ENCODE results near the gene FAM174B. TPM values are rescaled to one million over a fixed set of nuclear protein-coding genes. Genes with fewer than 3 reads are reported as not detected.
A peak's percentile ranks its signal among the peaks of the same experiment; 100 is the strongest.

FAM174B gene
- total and polyA plus RNA-seq, 2 donors, result 8.7 to 8.8 TPM

DNA sequence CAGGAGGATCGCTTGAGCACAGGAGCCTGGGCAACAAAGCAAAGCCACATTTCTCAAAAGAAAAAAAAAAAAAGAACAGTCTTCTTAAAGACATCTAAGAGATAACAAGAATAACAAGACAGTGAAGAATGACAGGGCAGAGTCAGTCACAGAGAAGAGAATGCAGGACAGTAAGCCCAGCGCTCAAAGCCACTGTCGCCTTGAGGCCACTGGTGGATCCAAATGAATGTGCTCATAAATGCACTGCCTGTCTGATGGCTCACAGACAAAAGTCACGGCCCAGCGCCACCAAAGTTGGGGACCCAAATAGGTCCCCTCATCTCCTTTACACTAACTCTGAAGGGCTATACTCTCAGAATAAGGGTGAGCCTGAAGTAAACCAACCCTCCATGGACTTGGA is 52.3 kb downstream of the FAM174B start:
- no peaks in the 10 kb centered on the region for H3K27me3 ChIP-seq (ENCODE audit: control insufficient read depth in 2 of 2, insufficient read depth in 1 of 2, low read length in 1 of 2)
- DNase-seq (ENCODE audit: low read depth in 6 of 9, low spot score in 9 of 9), result no peak
- no peak overlapping the region for H3K4me3 ChIP-seq (ENCODE audit: low read length in 2 of 2)
- H3K27ac ChIP-seq (ENCODE audit: low read depth in 1 of 2, low read length in 1 of 2), result no peak overlapping the region
- WGBS, result 96% methylated on average over 5 of the region's 5 CpGs
- no peaks in the 10 kb centered on the region for H3K4me1 ChIP-seq (ENCODE audit: control insufficient read depth in 2 of 2, insufficient read depth in 2 of 2, low read length in 2 of 2)
- no peaks in the 10 kb centered on the region for H3K36me3 ChIP-seq (ENCODE audit: control insufficient read depth in 2 of 2, insufficient read depth in 2 of 2, low read length in 1 of 2)
- H3K9me3 ChIP-seq (ENCODE audit: control insufficient read depth in 2 of 2, insufficient read depth in 1 of 2, low read length in 1 of 2), result no peaks in the 10 kb centered on the region

- H3K9me3 ChIP-seq (ENCODE audit: control insufficient read depth in 2 of 2, insufficient read depth in 1 of 2, low read length in 1 of 2), result no peaks in the 10 kb centered on the region
- no peak overlapping the region for H3K4me3 ChIP-seq (ENCODE audit: low read length in 2 of 2)
- no peaks in the 10 kb centered on the region for H3K27me3 ChIP-seq (ENCODE audit: control insufficient read depth in 2 of 2, insufficient read depth in 1 of 2, low read length in 1 of 2)
- H3K4me1 ChIP-seq (ENCODE audit: control insufficient read depth in 2 of 2, insufficient read depth in 2 of 2, low read length in 2 of 2), result no peaks in the 10 kb centered on the region
- WGBS, result 93% methylated on average over 2 of the region's 2 CpGs
- no peak overlapping the region for H3K27ac ChIP-seq (ENCODE audit: low read depth in 1 of 2, low read length in 1 of 2)
- DNase-seq (ENCODE audit: low read depth in 6 of 9, low spot score in 9 of 9), result no peak
- H3K36me3 ChIP-seq (ENCODE audit: control insufficient read depth in 2 of 2, insufficient read depth in 2 of 2, low read length in 1 of 2), result no peaks in the 10 kb centered on the region
Measured at GRCh38 chr15:92602267-92602593, 53.3 kb downstream of the FAM174B start.

GRCh38 chr15:92601592-92602266 is 53.8 kb downstream of the FAM174B start:
- no peak overlapping the region for H3K27ac ChIP-seq (ENCODE audit: low read depth in 1 of 2, low read length in 1 of 2)
- no peaks in the 10 kb centered on the region for H3K9me3 ChIP-seq (ENCODE audit: control insufficient read depth in 2 of 2, insufficient read depth in 1 of 2, low read length in 1 of 2)
- H3K36me3 ChIP-seq (ENCODE audit: control insufficient read depth in 2 of 2, insufficient read depth in 2 of 2, low read length in 1 of 2), result no peaks in the 10 kb centered on the region
- DNase-seq (ENCODE audit: low read depth in 6 of 9, low spot score in 9 of 9), result no peak
- H3K4me3 ChIP-seq (ENCODE audit: low read length in 2 of 2), result no peak overlapping the region
- WGBS, result 93% methylated on average over 3 of the region's 3 CpGs
- H3K4me1 ChIP-seq (ENCODE audit: control insufficient read depth in 2 of 2, insufficient read depth in 2 of 2, low read length in 2 of 2), result no peaks in the 10 kb centered on the region
- H3K27me3 ChIP-seq (ENCODE audit: control insufficient read depth in 2 of 2, insufficient read depth in 1 of 2, low read length in 1 of 2), result no peaks in the 10 kb centered on the region

DNA sequence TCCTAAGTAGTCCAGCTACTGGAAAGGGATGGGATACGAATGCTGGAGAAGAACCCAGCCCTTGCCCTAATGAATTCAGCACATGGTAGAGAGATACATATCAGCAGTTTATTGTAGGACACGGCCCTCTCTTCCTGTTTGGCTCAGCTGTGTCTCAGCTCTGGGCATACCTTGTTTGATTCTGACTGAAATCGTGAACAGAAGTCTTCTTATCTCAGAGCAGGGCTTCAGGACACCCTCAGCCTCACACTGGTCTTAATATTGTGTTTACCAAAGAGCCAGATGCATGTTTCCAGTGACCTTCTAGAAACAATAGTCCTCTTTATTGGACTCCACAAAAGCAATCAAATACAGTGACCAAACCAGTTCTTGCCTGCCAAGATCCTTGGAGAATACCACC is 54.7 kb downstream of the FAM174B start:
- H3K4me3 ChIP-seq (ENCODE audit: low read length in 2 of 2), result no peak overlapping the region
- H3K27ac ChIP-seq (ENCODE audit: low read depth in 1 of 2, low read length in 1 of 2), result no peak overlapping the region
- no peaks in the 10 kb centered on the region for H3K9me3 ChIP-seq (ENCODE audit: control insufficient read depth in 2 of 2, insufficient read depth in 1 of 2, low read length in 1 of 2)
- no peaks in the 10 kb centered on the region for H3K4me1 ChIP-seq (ENCODE audit: control insufficient read depth in 2 of 2, insufficient read depth in 2 of 2, low read length in 2 of 2)
- H3K36me3 ChIP-seq (ENCODE audit: control insufficient read depth in 2 of 2, insufficient read depth in 2 of 2, low read length in 1 of 2), result no peaks in the 10 kb centered on the region
- 70% methylated on average over 3 of the region's 3 CpGs for WGBS
- no peaks in the 10 kb centered on the region for H3K27me3 ChIP-seq (ENCODE audit: control insufficient read depth in 2 of 2, insufficient read depth in 1 of 2, low read length in 1 of 2)
- peak in 1 of 9 donors; percentile 65 for DNase-seq (ENCODE audit: low read depth in 6 of 9, low spot score in 9 of 9)

DNA sequence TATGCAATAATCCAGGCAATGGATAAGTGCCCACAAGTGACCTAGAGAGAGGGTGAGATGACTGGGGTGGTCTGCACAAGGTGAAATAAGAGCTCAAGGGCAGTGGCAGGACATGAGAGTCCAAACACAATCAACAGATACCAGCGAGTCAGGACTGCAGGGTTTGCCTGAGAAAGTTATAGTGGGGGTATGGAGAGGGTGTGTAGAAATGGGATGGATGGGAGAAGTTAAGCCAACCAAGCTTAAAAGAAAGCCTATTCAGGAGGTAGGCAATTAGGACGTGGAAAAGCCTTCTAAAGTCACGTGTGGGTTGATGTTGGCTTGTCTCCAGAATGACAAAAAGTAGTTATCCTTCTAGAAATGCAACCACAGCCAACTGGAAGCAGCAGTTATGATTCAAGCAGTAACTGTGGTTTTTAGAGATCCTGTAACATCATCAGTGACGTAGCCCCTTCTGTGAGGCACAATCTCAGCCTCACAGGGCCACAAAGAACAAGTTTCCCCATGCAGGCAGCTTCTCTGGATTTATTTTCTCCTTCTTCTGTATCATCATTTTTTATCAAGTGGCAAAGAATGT is 56.1 kb downstream of the FAM174B start:
- H3K4me3 ChIP-seq (ENCODE audit: low read length in 2 of 2), result no peak overlapping the region
- WGBS, result 26% methylated on average over 4 of the region's 4 CpGs
- no peak overlapping the region for H3K27ac ChIP-seq (ENCODE audit: low read depth in 1 of 2, low read length in 1 of 2)
- H3K4me1 ChIP-seq (ENCODE audit: control insufficient read depth in 2 of 2, insufficient read depth in 2 of 2, low read length in 2 of 2), result no peaks in the 10 kb centered on the region
- no peaks in the 10 kb centered on the region for H3K27me3 ChIP-seq (ENCODE audit: control insufficient read depth in 2 of 2, insufficient read depth in 1 of 2, low read length in 1 of 2)
- DNase-seq (ENCODE audit: low read depth in 6 of 9, low spot score in 9 of 9), result peak in 1 of 9 donors; percentile 33
- H3K36me3 ChIP-seq (ENCODE audit: control insufficient read depth in 2 of 2, insufficient read depth in 2 of 2, low read length in 1 of 2), result no peaks in the 10 kb centered on the region
- H3K9me3 ChIP-seq (ENCODE audit: control insufficient read depth in 2 of 2, insufficient read depth in 1 of 2, low read length in 1 of 2), result no peaks in the 10 kb centered on the region

- Histone ChIP-seq H3K4me3 (ENCODE audit: low read length in 2 of 2) (no peak overlapping the region), H3K27me3 (ENCODE audit: control insufficient read depth in 2 of 2, insufficient read depth in 1 of 2, low read length in 1 of 2) (no peaks in the 10 kb centered on the region), H3K9me3 (ENCODE audit: control insufficient read depth in 2 of 2, insufficient read depth in 1 of 2, low read length in 1 of 2) (no peaks in the 10 kb centered on the region), H3K36me3 (ENCODE audit: control insufficient read depth in 2 of 2, insufficient read depth in 2 of 2, low read length in 1 of 2) (no peaks in the 10 kb centered on the region), H3K27ac (ENCODE audit: low read depth in 1 of 2, low read length in 1 of 2) (no peak overlapping the region), H3K4me1 (ENCODE audit: control insufficient read depth in 2 of 2, insufficient read depth in 2 of 2, low read length in 2 of 2) (no peaks in the 10 kb centered on the region)
- DNase-seq (ENCODE audit: low read depth in 6 of 9, low spot score in 9 of 9), result no peak
- WGBS, result 94% methylated on average over 6 of the region's 6 CpGs
Measured at GRCh38 chr15:92597548-92597947, 58.0 kb downstream of the FAM174B start.

- no peak for DNase-seq (ENCODE audit: low read depth in 6 of 9, low spot score in 9 of 9)
- Histone ChIP-seq H3K36me3 (ENCODE audit: control insufficient read depth in 2 of 2, insufficient read depth in 2 of 2, low read length in 1 of 2) (no peaks in the 10 kb centered on the region), H3K4me3 (ENCODE audit: low read length in 2 of 2) (no peak overlapping the region), H3K27ac (ENCODE audit: low read depth in 1 of 2, low read length in 1 of 2) (no peak overlapping the region), H3K27me3 (ENCODE audit: control insufficient read depth in 2 of 2, insufficient read depth in 1 of 2, low read length in 1 of 2) (no peaks in the 10 kb centered on the region), H3K4me1 (ENCODE audit: control insufficient read depth in 2 of 2, insufficient read depth in 2 of 2, low read length in 2 of 2) (no peaks in the 10 kb centered on the region), H3K9me3 (ENCODE audit: control insufficient read depth in 2 of 2, insufficient read depth in 1 of 2, low read length in 1 of 2) (no peaks in the 10 kb centered on the region)
- WGBS, result 92% methylated on average over 5 of the region's 5 CpGs
Measured at GRCh38 chr15:92596623-92597022, 59.0 kb downstream of the FAM174B start.

- no peak overlapping the region for H3K27ac ChIP-seq (ENCODE audit: low read depth in 1 of 2, low read length in 1 of 2)
- WGBS, result 89% methylated on average over 19 of the region's 19 CpGs
- H3K36me3 ChIP-seq (ENCODE audit: control insufficient read depth in 2 of 2, insufficient read depth in 2 of 2, low read length in 1 of 2), result no peaks in the 10 kb centered on the region
- H3K4me3 ChIP-seq (ENCODE audit: low read length in 2 of 2), result no peak overlapping the region
- no peak for DNase-seq (ENCODE audit: low read depth in 6 of 9, low spot score in 9 of 9)
- no peaks in the 10 kb centered on the region for H3K27me3 ChIP-seq (ENCODE audit: control insufficient read depth in 2 of 2, insufficient read depth in 1 of 2, low read length in 1 of 2)
- no peaks in the 10 kb centered on the region for H3K9me3 ChIP-seq (ENCODE audit: control insufficient read depth in 2 of 2, insufficient read depth in 1 of 2, low read length in 1 of 2)
- no peaks in the 10 kb centered on the region for H3K4me1 ChIP-seq (ENCODE audit: control insufficient read depth in 2 of 2, insufficient read depth in 2 of 2, low read length in 2 of 2)
Measured at GRCh38 chr15:92595506-92596381, 59.8 kb downstream of the FAM174B start.

DNA sequence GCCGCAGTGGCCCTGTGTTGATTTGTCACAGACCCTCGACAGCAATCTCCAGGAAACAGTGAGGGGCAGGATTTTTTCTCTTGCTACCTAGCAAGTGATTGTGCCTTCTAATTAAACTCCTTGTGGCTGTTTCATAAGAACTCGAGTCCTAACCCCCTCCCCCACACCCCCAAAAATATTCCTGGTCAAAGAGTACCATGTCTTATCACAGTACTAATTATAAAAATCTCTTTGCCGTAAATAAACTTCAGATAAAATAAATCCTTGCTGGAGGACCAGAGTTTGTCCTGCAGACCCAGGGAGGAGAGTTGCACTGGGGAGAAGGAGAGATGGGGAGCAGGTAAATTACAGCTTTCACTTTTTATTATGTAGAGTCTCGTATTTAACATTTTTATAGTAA is 64.3 kb downstream of the FAM174B start:
- H3K36me3 ChIP-seq (ENCODE audit: control insufficient read depth in 2 of 2, insufficient read depth in 2 of 2, low read length in 1 of 2), result no peaks in the 10 kb centered on the region
- no peaks in the 10 kb centered on the region for H3K4me1 ChIP-seq (ENCODE audit: control insufficient read depth in 2 of 2, insufficient read depth in 2 of 2, low read length in 2 of 2)
- H3K9me3 ChIP-seq (ENCODE audit: control insufficient read depth in 2 of 2, insufficient read depth in 1 of 2, low read length in 1 of 2), result no peaks in the 10 kb centered on the region
- no peak for DNase-seq (ENCODE audit: low read depth in 6 of 9, low spot score in 9 of 9)
- H3K27me3 ChIP-seq (ENCODE audit: control insufficient read depth in 2 of 2, insufficient read depth in 1 of 2, low read length in 1 of 2), result no peaks in the 10 kb centered on the region
- H3K4me3 ChIP-seq (ENCODE audit: low read length in 2 of 2), result no peak overlapping the region
- 92% methylated on average over 5 of the region's 5 CpGs for WGBS
- no peak overlapping the region for H3K27ac ChIP-seq (ENCODE audit: low read depth in 1 of 2, low read length in 1 of 2)

Data from thymus (tissue), 11 donors.